H1 (cell line): ENCODE data around the gene GDPD3. TPM values are rescaled to one million over a fixed set of nuclear protein-coding genes. Genes with fewer than 3 reads are reported as not detected.

Experiments used
- CTCF ChIA-PET: fragments of 300-600 bp; sonication (Branson Sonifier 250); formaldehyde crosslinking; loops from one replicate; lab custom pipeline; 2021; ENCODE audit not compliant: partially characterized antibody; lab: Charles Lee
- POLR2A ChIA-PET: fragments of 300-600 bp; sonication (Branson Sonifier 250); formaldehyde crosslinking; loops from one replicate; lab custom pipeline; 2021; ENCODE audit warnings: inconsistent platforms; ENCODE audit not compliant: partially characterized antibody; lab: Charles Lee
- DNase-seq, 2 experiments: peaks; one replicate each; pipeline versions ENCODE4 v3.0.0 to v3.0.0-alpha.2; 2010 to 2022; ENCODE audit warnings: low spot score in 2 of 2, low read depth in 1 of 2, mixed read lengths in 1 of 2
- FAIRE-seq: peaks from 2 replicates; lab custom pipeline; 2011; peaks lifted over from hg19 to GRCh38; lab: Jason Lieb, UNC
- H2AFZ ChIP-seq: 2 replicates; pipeline ENCODE4 v1.8.1; 2012; ENCODE audit warnings: low read length, inconsistent platforms
- H2AK5ac ChIP-seq: 2 replicates; pipeline ENCODE4 v1.6.1; 2013; ENCODE audit warnings: low read depth, low read length
- H2BK120ac ChIP-seq: replicated peaks from 2 replicates; pipeline ENCODE3; 2013; ENCODE audit warnings: low read depth, low read length, inconsistent platforms
- H2BK12ac ChIP-seq: 2 replicates; pipeline ENCODE4 v1.6.1; 2013; ENCODE audit warnings: low read depth, low read length
- H2BK15ac ChIP-seq: 2 replicates; pipeline ENCODE4 v1.6.1; 2013; ENCODE audit warnings: low read length
- H2BK20ac ChIP-seq: 2 replicates; pipeline ENCODE4 v1.6.1; 2013; ENCODE audit warnings: low read length
- H2BK5ac ChIP-seq: 2 replicates; pipeline ENCODE4 v1.6.1; 2013; ENCODE audit warnings: low read depth, low read length
- H3K14ac ChIP-seq: 2 replicates; pipeline ENCODE4 v1.6.1; 2013; ENCODE audit warnings: inconsistent platforms; ENCODE audit not compliant: insufficient read length
- H3K18ac ChIP-seq: 2 replicates; pipeline ENCODE4 v1.6.1; 2013; ENCODE audit warnings: low read length; ENCODE audit errors: extremely low read depth
- H3K23ac ChIP-seq: 2 replicates; pipeline ENCODE4 v1.6.1; 2013; ENCODE audit warnings: inconsistent platforms; ENCODE audit not compliant: insufficient read length
- H3K23me2 ChIP-seq: 2 replicates; pipeline ENCODE4 v1.6.1; 2013; ENCODE audit warnings: low read depth, low read length
- H3K27ac ChIP-seq: 2 replicates; pipeline ENCODE4 v1.6.1; 2011; ENCODE audit warnings: low read depth, low read length, inconsistent platforms
- H3K27me3 ChIP-seq, 4 experiments: replicated peaks in 1 of 4; 1 replicate in 1 of 4; 2 replicates in 3 of 4; pipeline versions ENCODE4 v1.6.1 to v1.8.1; 2011 to 2013; ENCODE audit warnings: low read length in 3 of 4, mild to moderate bottlenecking in 3 of 4, inconsistent platforms in 2 of 4, mixed read lengths in 2 of 4, moderate library complexity in 1 of 4; ENCODE audit not compliant: control insufficient read depth in 3 of 4, insufficient read depth in 3 of 4; ENCODE audit errors: extremely low read depth in 1 of 4
- H3K36me3 ChIP-seq, 4 experiments: 2 replicates each; pipeline versions ENCODE4 v1.6.1 to v1.8.1; 2011 to 2013; ENCODE audit warnings: mild to moderate bottlenecking in 4 of 4, low read length in 3 of 4, moderate library complexity in 2 of 4, control low read depth in 1 of 4, inconsistent platforms in 1 of 4; ENCODE audit not compliant: insufficient read depth in 4 of 4, control insufficient read depth in 2 of 4
- H3K4ac ChIP-seq: replicated peaks from 2 replicates; pipeline ENCODE3; 2013; ENCODE audit warnings: low read length, low read depth, mixed read lengths, inconsistent platforms; ENCODE audit not compliant: insufficient read length
- H3K4me1 ChIP-seq, 4 experiments: replicated peaks in 1 of 4; 1 replicate in 1 of 4; 2 replicates in 3 of 4; pipeline versions ENCODE4 v1.6.1 to v1.8.1; 2011 to 2013; ENCODE audit warnings: low read length in 3 of 4, inconsistent platforms in 2 of 4, mixed read lengths in 1 of 4; ENCODE audit not compliant: insufficient read depth in 4 of 4, control insufficient read depth in 3 of 4
- H3K4me2 ChIP-seq, 2 experiments: 2 replicates each; pipeline versions ENCODE4 v1.6.1 to v1.8.1; 2011 to 2013; ENCODE audit warnings: low read depth in 2 of 2, low read length in 2 of 2, control low read depth in 1 of 2, inconsistent platforms in 1 of 2, mild to moderate bottlenecking in 1 of 2; ENCODE audit not compliant: insufficient read depth in 1 of 2
- H3K4me3 ChIP-seq, 4 experiments: fragments of 200-600, 300-600 bp in 1 of 4; sonication (generic), shearing (Covaris generic), sonication (Bioruptor Twin) in 1 of 4; 2 replicates each; pipeline versions ENCODE4 v1.5.1 to v1.8.1; 2011 to 2016; ENCODE audit warnings: low read length in 4 of 4, low read depth in 3 of 4, control low read depth in 2 of 4, inconsistent platforms in 2 of 4, mild to moderate bottlenecking in 2 of 4, mixed read lengths in 1 of 4, moderate library complexity in 1 of 4; ENCODE audit not compliant: insufficient read depth in 2 of 4; ENCODE audit errors: extremely low read depth in 1 of 4
- H3K56ac ChIP-seq: replicated peaks from 2 replicates; pipeline ENCODE3; 2013; ENCODE audit warnings: low read depth, mild to moderate bottlenecking, mixed read lengths, low read length, inconsistent platforms; ENCODE audit not compliant: insufficient read length
- H3K79me1 ChIP-seq: 2 replicates; pipeline ENCODE4 v1.6.1; 2013; ENCODE audit warnings: low read depth, low read length, control low read depth
- H3K79me2 ChIP-seq, 2 experiments: 2 replicates each; pipeline versions ENCODE4 v1.6.1 to v1.8.1; 2012 to 2013; ENCODE audit warnings: low read length in 2 of 2, mild to moderate bottlenecking in 2 of 2, inconsistent platforms in 1 of 2; ENCODE audit not compliant: insufficient read depth in 2 of 2, control insufficient read depth in 1 of 2
- H3K9ac ChIP-seq, 4 experiments: replicated peaks in 1 of 4; 1 replicate in 1 of 4; 2 replicates in 3 of 4; pipeline versions ENCODE4 v1.6.1 to v1.8.1; 2011 to 2013; ENCODE audit warnings: low read depth in 3 of 4, low read length in 3 of 4, control low read depth in 2 of 4, mild to moderate bottlenecking in 2 of 4, moderate library complexity in 2 of 4, inconsistent platforms in 1 of 4; ENCODE audit errors: extremely low read depth in 1 of 4
- H3K9me3 ChIP-seq, 2 experiments: 2 replicates each; pipeline versions ENCODE4 v1.6.1 to v1.8.1; 2012 to 2013; ENCODE audit warnings: mild to moderate bottlenecking in 2 of 2, moderate library complexity in 2 of 2, control low read depth in 1 of 2, inconsistent platforms in 1 of 2, low read depth in 1 of 2, low read length in 1 of 2, mixed read lengths in 1 of 2; ENCODE audit not compliant: insufficient read depth in 2 of 2
- H4K20me1 ChIP-seq, 2 experiments: replicated peaks in 1 of 2; 2 replicates each; pipeline versions ENCODE3 to v1.8.1; 2011 to 2013; ENCODE audit warnings: inconsistent platforms in 2 of 2, low read length in 2 of 2, mild to moderate bottlenecking in 1 of 2; ENCODE audit not compliant: insufficient read depth in 2 of 2, control insufficient read depth in 1 of 2
- H4K5ac ChIP-seq: 2 replicates; pipeline ENCODE4 v1.6.1; 2013; ENCODE audit warnings: low read length, low read depth, mixed read lengths, inconsistent platforms; ENCODE audit not compliant: insufficient read length
- H4K8ac ChIP-seq: 2 replicates; pipeline ENCODE4 v1.8.0; 2013; ENCODE audit warnings: mild to moderate bottlenecking, moderate library complexity, low read length, inconsistent platforms; ENCODE audit not compliant: insufficient read depth; ENCODE audit errors: extremely low read depth
- H4K91ac ChIP-seq: replicated peaks from 2 replicates; pipeline ENCODE3; 2013; ENCODE audit warnings: low read length, mixed read lengths, inconsistent platforms; ENCODE audit not compliant: insufficient read length
- ATF3 ChIP-seq: IDR thresholded peaks from 2 replicates; pipeline ENCODE4 v1.6.1; 2011; ENCODE audit warnings: low read depth, mild to moderate bottlenecking, low read length; ENCODE audit not compliant: insufficient read depth
- BRCA1 ChIP-seq: IDR thresholded peaks from 2 replicates; pipeline ENCODE4 v1.6.1; 2012; ENCODE audit warnings: low read depth, low read length, improper control_type of control experiment
- CHD2 ChIP-seq: IDR thresholded peaks from 2 replicates; pipeline ENCODE4 v1.6.1; 2012; ENCODE audit warnings: low read length, improper control_type of control experiment
- EP300 ChIP-seq, 2 experiments: IDR thresholded peaks; 1 replicate in 1 of 2; 2 replicates in 1 of 2; pipeline ENCODE4 v1.6.1; 2011 to 2012; ENCODE audit warnings: low read depth in 2 of 2, low read length in 2 of 2, mild to moderate bottlenecking in 2 of 2, borderline replicate concordance in 1 of 2, inconsistent platforms in 1 of 2, moderate library complexity in 1 of 2
- FOSL1 ChIP-seq: IDR thresholded peaks from 2 replicates; pipeline ENCODE4 v1.6.1; 2011; ENCODE audit warnings: mild to moderate bottlenecking, low read depth, low read length, moderate library complexity; ENCODE audit not compliant: insufficient read depth
- GABPA ChIP-seq: IDR thresholded peaks from 2 replicates; pipeline ENCODE4 v1.6.1; 2011; ENCODE audit warnings: mild to moderate bottlenecking, low read length, moderate library complexity, borderline replicate concordance; ENCODE audit not compliant: insufficient read depth
- HDAC2 ChIP-seq, 2 experiments: fragments of 300-600 bp in 1 of 2; sonication (generic) in 1 of 2; IDR thresholded peaks; 2 replicates each; pipeline ENCODE4 v1.6.1; 2011 to 2012; ENCODE audit warnings: low read depth in 2 of 2, low read length in 2 of 2, mild to moderate bottlenecking in 2 of 2, moderate library complexity in 2 of 2, borderline replicate concordance in 1 of 2, inconsistent platforms in 1 of 2
- JUND ChIP-seq: IDR thresholded peaks from 2 replicates; pipeline ENCODE4 v1.6.1; 2011; ENCODE audit warnings: mild to moderate bottlenecking, improper control_type of control experiment, low read length
- RBBP5 ChIP-seq: IDR thresholded peaks from 2 replicates; pipeline ENCODE4 v1.7.1; 2012; ENCODE audit warnings: low read depth, mild to moderate bottlenecking, inconsistent platforms, low read length, moderate library complexity, borderline replicate concordance
- RXRA ChIP-seq: IDR thresholded peaks from 2 replicates; pipeline ENCODE4 v1.6.1; 2011; ENCODE audit warnings: low read depth, mild to moderate bottlenecking, low read length, moderate library complexity; ENCODE audit not compliant: insufficient read depth
- SP2 ChIP-seq: IDR thresholded peaks from 2 replicates; pipeline ENCODE4 v1.6.1; 2012; ENCODE audit warnings: mild to moderate bottlenecking, low read length, inconsistent platforms
- SP4 ChIP-seq: IDR thresholded peaks from 2 replicates; pipeline ENCODE4 v1.6.1; 2012; ENCODE audit warnings: low read length, inconsistent platforms
- TCF12 ChIP-seq: IDR thresholded peaks from 2 replicates; pipeline ENCODE4 v1.6.1; 2011; ENCODE audit warnings: low read depth, mild to moderate bottlenecking, low read length
- WGBS, 2 experiments: shearing (Covaris generic) in 1 of 2; methylation state at CpG; one replicate each; pipeline versions ENCODE4 v1.1.6 to v1.1.7; 2013 to 2015; ENCODE audit warnings: low lambda C conversion rate in 2 of 2, mixed read lengths in 2 of 2, inconsistent platforms in 1 of 2, low coverage in 1 of 2, missing lambda C conversion rate in 1 of 2; ENCODE audit not compliant: insufficient replicate concordance in 2 of 2, insufficient coverage in 1 of 2, insufficient read length in 1 of 2; ENCODE audit errors: extremely low coverage in 1 of 2, missing lambda C conversion rate in 1 of 2; 5-methylcytosine and 5-hydroxymethylcytosine counted together
- polyA plus RNA-seq, 7 experiments: library from polyadenylated mRNA; depleted of rRNA in 3 of 7; stranded (reverse) in 5 of 7; unstranded in 2 of 7; fragments of >200 nt in 5 of 7; fragments of 200-250 nt in 2 of 7; gene quantifications; 1 replicate in 5 of 7; 2 replicates in 1 of 7; 4 replicates in 1 of 7; pipeline versions ENCODE4 v1.2.1 to v1.2.3, GENCODE V29; 2011 to 2013; ENCODE audit warnings: missing spikeins in 2 of 7, mixed read lengths in 2 of 7
- total RNA-seq: library from RNA; stranded (reverse); fragmentation: NEBNext Ultra II Directional; extraction: Animal tissue kit (Norgen Biotek cat#: 25700); gene quantifications from 2 replicates; pipeline ENCODE4 v1.2.1, GENCODE V29; 2021

GDPD3 gene
- total and polyA plus RNA-seq, 2 of the 8 experiments (the other 6 are each of a cell fraction or from before 2014, with no cell fraction given): 0.20 TPM; not detected in 1

DNA sequence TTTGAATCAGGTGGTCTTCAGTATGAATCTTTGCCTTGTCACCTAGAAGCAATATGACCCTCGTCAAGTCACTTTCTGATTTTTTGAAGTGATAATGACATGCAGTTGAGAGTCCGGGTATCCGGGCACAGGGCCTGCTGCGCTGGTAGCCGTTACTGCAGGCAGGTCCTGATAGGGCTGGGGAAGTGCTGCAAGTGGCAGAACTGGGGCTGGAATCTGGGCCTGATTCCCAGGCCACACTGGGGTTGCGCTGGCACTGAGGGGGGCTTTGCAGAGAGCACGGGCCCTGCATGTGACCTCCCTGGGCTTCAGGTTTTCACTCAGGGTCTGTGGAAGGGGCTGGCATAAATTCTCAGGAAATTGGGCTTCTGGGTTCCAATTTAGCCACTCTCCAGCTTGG, 34.6 kb downstream of the GDPD3 start:
- H3K27me3 ChIP-seq: no peaks in the 10 kb centered on the region
- ChIA-PET CTCF (interaction anchor here (1.2 to 5.9 kb wide), 4 partner anchors 11 to 24 kb away, joined by 3 to 46 read pairs (median 6); partner anchors contain the start of gene TBX6), POLR2A (interaction anchor here (9.9 to 21.2 kb wide), 2 partner anchors 10 to 12 kb away, joined by 151 to 353 read pairs; partner anchors contain the start of genes ALDOA, TBX6 and YPEL3)
- H3K56ac ChIP-seq: no peak overlapping the region
- H3K79me1 ChIP-seq: peaks cover 12% of the 10 kb centered on the region
- no peak overlapping the region for H2BK12ac ChIP-seq
- no peak overlapping the region for H2AK5ac ChIP-seq
- no peak overlapping the region for H3K9ac ChIP-seq
- no peak overlapping the region for H4K91ac ChIP-seq
- FAIRE-seq: no peak
- no peak overlapping the region for H3K14ac ChIP-seq
- no peak overlapping the region for H2AFZ ChIP-seq
- no peak overlapping the region for H3K27ac ChIP-seq
- no peak overlapping the region for H3K4ac ChIP-seq
- no peak overlapping the region for H2BK20ac ChIP-seq
- H4K20me1 ChIP-seq: peaks cover 19 to 30% of the 10 kb centered on the region in 2 experiments
- 96% methylated on average over 7 of the region's 7 CpGs; no CpG with 5 or more reads in 1 of the 2 experiments for WGBS, 2 experiments
- H4K5ac ChIP-seq: no peak overlapping the region
- no peak overlapping the region for H3K18ac ChIP-seq
- peaks cover 11 to 35% of the 10 kb centered on the region in 2 experiments for H3K79me2 ChIP-seq
- no peak overlapping the region for H2BK15ac ChIP-seq
- no peak overlapping the region for H3K23ac ChIP-seq
- H3K36me3 ChIP-seq: peaks cover 18 to 46% (median 29%) of the 10 kb centered on the region in 4 experiments; a peak in 7 of 8 replicates
- peaks cover 0 to 7% (median 1%) of the 10 kb centered on the region in 4 experiments; a peak in 2 of 7 replicates for H3K4me1 ChIP-seq
- peaks cover 7% of the 10 kb centered on the region; the same call in 1 of the 2 replicates for H3K23me2 ChIP-seq
- H3K9me3 ChIP-seq: no peaks in the 10 kb centered on the region
- no peak overlapping the region for H4K8ac ChIP-seq
- H2BK120ac ChIP-seq: no peak overlapping the region
- no peak overlapping the region for H3K4me2 ChIP-seq
- DNase-seq: no peak
- H2BK5ac ChIP-seq: no peak overlapping the region
- H3K4me3 ChIP-seq: no peak overlapping the region
- TF ChIP-seq EP300 (IDR thresholded peaks at IDR 0.05; ENCODE audit: borderline replicate concordance in 1 of 2, low read depth in 2 of 2, low read length in 2 of 2) (no peak), JUND (no peak), GABPA (no peak), ATF3 (no peak), TCF12 (no peak), SP2 (no peak), SP4 (no peak), RXRA (no peak), FOSL1 (no peak), BRCA1 (no peak), CHD2 (no peak), HDAC2 (IDR thresholded peaks at IDR 0.05; ENCODE audit: borderline replicate concordance in 1 of 2, low read depth in 2 of 2, low read length in 2 of 2) (no peak), RBBP5 (no peak)
